Pulmonary artery endothelial cell (primary cell): Measurements from ENCODE around the gene LINC01488. TPM values are rescaled to one million over a fixed set of nuclear protein-coding genes. Genes with fewer than 3 reads are reported as not detected.

Experiments
- DNase-seq: peaks from one replicate; pipeline ENCODE4 v3.0.0-alpha.2; 2011; ENCODE audit warnings: low read depth, low spot score
- total RNA-seq: library from RNA; depleted of rRNA; stranded (reverse); fragments of >200 nt; gene quantifications from 2 replicates; pipeline ENCODE4 v1.2.3, GENCODE V29; 2014

LINC01488 gene
- total RNA-seq, 1 donor from 2014 or later = not detected

- no peak for DNase-seq
Measured at GRCh38 chr11:69529001-69529400, 47.5 kb downstream of the LINC01488 start.

GRCh38 chr11:69530278-69531070 lies 49.0 kb downstream of the LINC01488 start:
- no peak for DNase-seq

DNA sequence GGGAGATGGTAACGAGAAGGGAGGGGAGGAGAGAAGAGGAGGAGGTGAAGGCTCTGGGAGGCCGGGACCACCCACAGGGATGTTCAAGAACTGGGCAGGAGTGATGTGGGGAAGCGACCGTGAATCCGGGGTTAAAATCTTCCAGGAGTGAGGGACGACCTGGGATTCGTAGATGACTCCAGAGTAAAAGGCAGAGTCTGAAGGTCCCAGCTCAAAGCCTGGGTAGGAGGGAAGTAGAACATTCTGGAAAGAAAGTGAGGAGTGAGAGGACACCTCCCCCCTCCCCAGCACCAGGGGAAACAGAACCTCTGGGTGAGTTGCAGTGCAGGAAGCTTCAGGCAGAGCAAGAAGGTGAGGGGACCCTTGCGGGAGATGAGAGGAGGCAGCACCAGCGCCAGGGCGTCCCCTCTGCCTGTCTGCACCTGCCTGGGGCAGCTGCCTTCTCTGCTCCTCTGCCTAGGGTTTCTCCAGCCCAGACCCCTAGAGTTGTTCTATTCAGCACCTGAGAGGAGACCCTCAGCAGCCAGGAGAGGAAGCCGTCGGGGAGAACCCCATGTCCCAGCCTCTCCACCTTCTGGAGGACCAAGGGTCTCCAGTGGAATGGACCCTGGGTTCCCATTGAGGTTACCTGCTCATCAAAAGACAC lies 49.7 kb downstream of the LINC01488 start:
- DNase-seq = no peak

GRCh38 chr11:69531717-69532088 lies 50.2 kb downstream of the LINC01488 start:
- no peak for DNase-seq

GRCh38 chr11:69533296-69534165 lies 52.1 kb downstream of the LINC01488 start:
- DNase-seq = no peak

DNA sequence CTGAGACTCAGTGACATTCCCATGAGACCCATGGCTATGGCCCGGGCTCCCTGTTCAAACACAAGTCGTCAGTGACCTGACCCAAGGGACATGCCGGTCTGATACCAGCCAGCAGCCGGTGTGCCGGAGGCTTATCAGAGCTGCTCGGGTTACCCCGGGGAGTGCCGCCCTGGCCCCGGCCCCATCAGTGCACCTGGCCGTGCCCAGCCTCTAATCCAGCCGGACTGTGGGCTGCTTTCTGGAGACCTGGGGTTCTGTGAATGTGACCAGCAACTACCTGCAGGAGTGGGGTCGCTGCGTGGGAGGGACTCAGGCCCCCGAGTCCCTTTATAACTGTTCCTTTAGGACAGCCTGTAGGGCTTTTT lies 52.7 kb downstream of the LINC01488 start:
- DNase-seq = no peak

GRCh38 chr11:69535908-69536307 lies 54.4 kb downstream of the LINC01488 start:
- DNase-seq = no peak

- DNase-seq = no peak
Measured at GRCh38 chr11:69536406-69536805, 54.9 kb downstream of the LINC01488 start.

- no peak for DNase-seq
Measured at GRCh38 chr11:69537126-69537525, 55.7 kb downstream of the LINC01488 start.

DNA sequence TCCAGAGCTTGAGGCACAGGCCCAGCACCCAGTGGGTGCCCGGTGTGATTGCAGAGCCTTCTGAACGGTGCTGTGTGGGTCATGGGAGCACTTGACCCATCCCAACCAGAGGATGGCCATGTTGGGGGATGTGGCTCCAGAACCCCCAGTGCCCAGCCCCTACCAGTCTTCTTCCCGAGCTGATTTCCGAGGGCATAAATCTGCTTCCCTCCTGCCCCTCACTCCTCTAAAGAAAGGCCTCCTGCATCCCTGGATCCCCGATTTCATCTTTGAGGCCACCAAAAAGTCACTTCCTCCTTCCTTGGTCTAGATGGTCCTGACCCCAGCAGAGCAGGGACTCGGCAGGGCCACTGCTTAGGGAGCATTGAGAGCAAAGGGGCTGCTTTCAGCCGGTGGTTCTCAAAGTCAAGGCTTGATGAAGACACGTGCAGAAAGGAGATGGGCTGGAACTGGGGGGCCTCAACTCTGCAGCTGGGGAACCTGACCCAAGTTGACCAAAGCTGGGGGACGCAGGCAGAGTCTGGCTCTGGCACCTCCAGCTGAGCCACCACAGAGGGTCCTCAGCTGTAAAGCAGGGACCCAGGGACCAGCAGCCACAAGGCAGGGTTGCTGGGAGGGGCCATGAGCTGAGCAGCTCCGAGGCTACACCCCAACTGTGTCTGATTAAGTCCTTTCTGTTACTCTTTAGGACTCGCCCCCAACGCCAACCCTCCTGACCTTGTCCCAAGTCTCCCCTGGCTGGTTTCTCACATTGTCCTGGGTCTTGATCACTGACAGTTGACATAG lies 56.6 kb downstream of the LINC01488 start:
- no peak for DNase-seq

- DNase-seq = no peak
Measured at GRCh38 chr11:69538854-69539253, 57.4 kb downstream of the LINC01488 start.

- no peak for DNase-seq
Measured at GRCh38 chr11:69539416-69540117, 58.1 kb downstream of the LINC01488 start.

DNA sequence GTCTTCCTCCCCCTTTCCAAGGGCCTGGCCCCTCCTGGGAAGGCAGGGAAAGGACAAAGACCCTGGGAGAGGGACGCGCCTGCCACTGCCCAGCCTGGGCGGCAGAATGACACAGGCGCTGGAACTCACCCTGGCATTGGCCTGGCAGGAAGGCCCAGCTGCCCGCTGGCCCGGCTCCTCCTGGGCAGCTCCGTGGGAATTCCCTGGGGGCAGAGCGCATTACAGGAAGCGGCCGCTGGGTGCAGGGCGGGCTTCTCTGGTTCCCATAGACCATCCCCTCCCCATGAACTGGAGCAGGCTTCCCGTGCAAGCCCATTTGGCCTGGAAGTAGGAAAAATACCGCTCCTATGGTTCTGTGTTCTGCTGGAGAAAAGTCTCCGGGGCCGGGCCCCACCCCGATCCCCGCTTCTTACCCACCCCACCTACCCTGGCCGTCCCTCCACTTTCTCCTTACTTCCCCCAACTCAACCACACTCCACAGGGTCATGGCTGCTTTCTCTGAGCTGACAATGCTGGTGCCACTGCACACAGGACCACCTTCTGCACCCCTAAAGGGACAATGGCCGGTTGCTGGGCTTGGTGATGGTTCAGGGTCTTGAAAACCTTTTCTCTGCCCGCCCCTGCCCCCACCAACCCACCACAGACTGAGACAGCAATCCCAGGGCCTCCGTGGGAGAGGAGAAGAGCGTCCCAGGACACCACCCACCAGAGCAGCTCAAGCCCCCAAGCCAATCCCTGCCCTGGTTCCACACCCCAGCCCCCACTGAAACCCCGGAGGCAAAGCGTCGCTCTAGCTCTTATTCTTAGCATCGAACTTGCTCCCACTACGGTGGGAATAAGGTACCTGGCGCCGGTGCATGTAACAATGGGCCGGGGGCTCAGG lies 58.9 kb downstream of the LINC01488 start:
- no peak for DNase-seq

GRCh38 chr11:69541001-69541285 lies 59.5 kb downstream of the LINC01488 start:
- DNase-seq = no peak

- no peak for DNase-seq
Measured at GRCh38 chr11:69541501-69542313, 60.2 kb downstream of the LINC01488 start.

- no peak for DNase-seq
Measured at GRCh38 chr11:69542314-69543168, 61.1 kb downstream of the LINC01488 start.
